Measurements from ENCODE around the gene IL4. TPM values are rescaled to one million over a fixed set of nuclear protein-coding genes. Genes with fewer than 3 reads are reported as not detected.

IL4 gene
- total RNA-seq, 1 experiment from 2014 or later = not detected

DNA sequence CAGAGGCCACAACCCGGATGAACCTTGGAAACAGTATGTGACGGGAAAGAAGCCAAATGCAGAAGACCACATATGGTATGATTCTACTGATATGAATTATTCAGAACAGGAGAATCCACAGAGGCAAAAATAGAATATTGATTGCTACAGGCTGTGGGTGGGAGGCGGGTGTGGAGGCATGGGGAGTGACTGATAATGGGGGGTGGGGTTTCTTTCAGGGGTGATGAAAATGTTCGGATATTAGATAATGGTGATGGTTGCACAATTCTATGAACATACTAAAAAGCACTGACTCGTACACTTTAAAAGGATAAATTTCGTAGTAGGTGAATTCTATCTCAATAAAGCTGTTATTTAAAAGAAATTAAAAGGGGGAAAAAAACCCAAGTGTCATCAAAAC lies 10.7 kb downstream of the IL4 start:
- TF ChIP-seq, protein P1, sequence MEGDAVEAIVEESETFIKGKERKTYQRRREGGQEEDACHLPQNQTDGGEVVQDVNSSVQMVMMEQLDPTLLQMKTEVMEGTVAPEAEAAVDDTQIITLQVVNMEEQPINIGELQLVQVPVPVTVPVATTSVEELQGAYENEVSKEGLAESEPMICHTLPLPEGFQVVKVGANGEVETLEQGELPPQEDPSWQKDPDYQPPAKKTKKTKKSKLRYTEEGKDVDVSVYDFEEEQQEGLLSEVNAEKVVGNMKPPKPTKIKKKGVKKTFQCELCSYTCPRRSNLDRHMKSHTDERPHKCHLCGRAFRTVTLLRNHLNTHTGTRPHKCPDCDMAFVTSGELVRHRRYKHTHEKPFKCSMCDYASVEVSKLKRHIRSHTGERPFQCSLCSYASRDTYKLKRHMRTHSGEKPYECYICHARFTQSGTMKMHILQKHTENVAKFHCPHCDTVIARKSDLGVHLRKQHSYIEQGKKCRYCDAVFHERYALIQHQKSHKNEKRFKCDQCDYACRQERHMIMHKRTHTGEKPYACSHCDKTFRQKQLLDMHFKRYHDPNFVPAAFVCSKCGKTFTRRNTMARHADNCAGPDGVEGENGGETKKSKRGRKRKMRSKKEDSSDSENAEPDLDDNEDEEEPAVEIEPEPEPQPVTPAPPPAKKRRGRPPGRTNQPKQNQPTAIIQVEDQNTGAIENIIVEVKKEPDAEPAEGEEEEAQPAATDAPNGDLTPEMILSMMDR (conservative IDR thresholded peaks at IDR 0.05) = no peak
- no peak for TF ChIP-seq EZH2 (IDR thresholded peaks at IDR 0.05; ENCODE audit: low read depth)
- Histone ChIP-seq H3K4me1 (replicated peaks; ENCODE audit: insufficient read depth) (no peaks in the 10 kb centered on the region), H3K27me3 (ENCODE audit: insufficient read depth, low read depth) (no peaks in the 10 kb centered on the region), H4K20me1 (ENCODE audit: insufficient read depth) (no peaks in the 10 kb centered on the region), H3K27ac (no peak overlapping the region), H3K9me3 (ENCODE audit: insufficient read depth, low read depth) (no peaks in the 10 kb centered on the region), H3K9me2 (ENCODE audit: insufficient read depth) (no peaks in the 10 kb centered on the region), H3K79me2 (ENCODE audit: low read depth) (no peaks in the 10 kb centered on the region), H3K4me3 (no peak overlapping the region), H2AFZ (no peak overlapping the region), H3F3A (ENCODE audit: insufficient read depth, low read depth) (no peaks in the 10 kb centered on the region), H3K4me2 (no peak overlapping the region), H3K36me3 (ENCODE audit: low read depth) (no peaks in the 10 kb centered on the region)
- intact Hi-C loops (cut with micrococcal nuclease; ENCODE audit: unreplicated experiment) = no loop called here
- DNase-seq = no peak
- ChIA-PET POLR2A (ENCODE audit: unreplicated experiment) (no interaction called here), CTCF (no interaction called here)
- no TSS peak for BruUV-seq (replicated peaks)

DNA sequence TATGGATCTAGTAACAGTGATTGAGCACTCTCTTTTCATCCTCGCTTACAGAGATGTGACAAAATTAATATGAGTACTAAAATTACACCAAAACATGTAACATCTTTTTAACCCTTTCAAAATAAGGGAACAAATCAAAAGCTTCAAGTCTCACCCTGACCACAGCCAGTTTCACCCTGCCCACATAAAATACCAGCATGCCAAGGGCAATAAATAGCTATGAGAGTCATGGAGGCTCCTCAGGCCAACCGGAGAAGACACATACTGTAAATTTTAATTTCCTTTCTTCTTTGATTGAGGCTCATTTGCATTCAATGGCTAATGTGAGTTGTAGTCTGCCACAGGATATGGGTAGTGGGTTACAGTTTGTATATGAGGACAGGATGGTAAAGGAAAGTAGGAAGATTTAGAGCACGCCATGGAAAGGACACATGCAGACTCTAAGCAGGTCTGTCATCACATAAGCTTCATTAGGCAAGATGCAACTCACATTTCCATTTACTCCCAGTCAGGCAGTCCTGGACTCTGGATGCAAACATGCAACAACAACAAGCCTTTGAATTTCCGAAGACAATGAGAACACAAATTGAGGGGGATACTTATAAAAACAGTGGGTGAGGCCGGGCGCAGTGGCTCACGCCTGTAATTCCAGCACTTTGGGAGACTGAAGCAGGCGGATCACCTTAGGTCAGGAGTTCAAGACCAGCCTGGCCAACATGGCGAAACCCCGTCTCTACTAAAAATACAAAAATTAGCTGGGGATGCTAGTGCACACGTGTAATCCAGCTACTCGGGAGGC lies 11.3 kb downstream of the IL4 start:
- Histone ChIP-seq H3K4me3 (no peak overlapping the region), H4K20me1 (ENCODE audit: insufficient read depth) (no peaks in the 10 kb centered on the region), H3K79me2 (ENCODE audit: low read depth) (no peaks in the 10 kb centered on the region), H3F3A (ENCODE audit: insufficient read depth, low read depth) (no peaks in the 10 kb centered on the region), H3K36me3 (ENCODE audit: low read depth) (no peaks in the 10 kb centered on the region), H3K9me3 (ENCODE audit: insufficient read depth, low read depth) (no peaks in the 10 kb centered on the region), H3K9me2 (ENCODE audit: insufficient read depth) (no peaks in the 10 kb centered on the region), H3K4me1 (replicated peaks; ENCODE audit: insufficient read depth) (no peaks in the 10 kb centered on the region), H3K27ac (no peak overlapping the region), H3K27me3 (ENCODE audit: insufficient read depth, low read depth) (no peaks in the 10 kb centered on the region), H3K4me2 (no peak overlapping the region), H2AFZ (no peak overlapping the region)
- no peak for TF ChIP-seq EZH2 (IDR thresholded peaks at IDR 0.05; ENCODE audit: low read depth)
- TF ChIP-seq, protein P1 (conservative IDR thresholded peaks at IDR 0.05) = no peak
- ChIA-PET POLR2A (ENCODE audit: unreplicated experiment) (no interaction called here), CTCF (no interaction called here)
- no peak for DNase-seq
- BruUV-seq (replicated peaks) = no TSS peak
- intact Hi-C loops (cut with micrococcal nuclease; ENCODE audit: unreplicated experiment) = no loop called here

DNA sequence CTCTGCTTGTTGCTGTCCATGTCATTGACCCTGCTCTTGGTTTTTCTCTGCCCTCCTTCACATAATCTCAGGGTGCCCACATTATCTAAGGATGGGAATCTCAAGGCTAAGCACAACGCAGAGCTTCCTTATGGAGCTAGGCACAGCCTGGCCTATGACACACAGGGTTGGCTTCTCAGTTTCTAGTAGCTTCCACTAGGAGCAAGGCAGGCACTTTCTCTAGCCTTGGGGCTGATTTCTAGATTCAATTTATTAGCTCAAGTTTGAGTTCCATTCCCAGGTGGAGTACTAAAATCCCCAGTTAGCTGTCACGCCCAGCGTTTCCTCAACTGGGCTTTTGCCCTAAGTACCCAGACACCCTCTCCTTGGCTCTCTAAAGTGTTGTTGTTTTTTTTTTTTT lies 12.4 kb downstream of the IL4 start:
- TF ChIP-seq, protein P1 (conservative IDR thresholded peaks at IDR 0.05) = no peak
- TF ChIP-seq EZH2 (IDR thresholded peaks at IDR 0.05; ENCODE audit: low read depth) = no peak
- ChIA-PET CTCF (interaction anchor here (0.6 to 0.7 kb wide), 2 partner anchors 44 to 151 kb away, joined by 3 to 5 read pairs; no protein-coding TSS in a partner anchor), POLR2A (ENCODE audit: unreplicated experiment) (no interaction called here)
- H3K4me1 ChIP-seq (replicated peaks; ENCODE audit: insufficient read depth) = no peaks in the 10 kb centered on the region
- no peak overlapping the region for H3K4me3 ChIP-seq
- BruUV-seq (replicated peaks) = no TSS peak
- H3F3A ChIP-seq (ENCODE audit: insufficient read depth, low read depth) = no peaks in the 10 kb centered on the region
- intact Hi-C loops (cut with micrococcal nuclease; ENCODE audit: unreplicated experiment) = no loop called here
- DNase-seq = no peak
- no peak overlapping the region for H3K27ac ChIP-seq
- no peaks in the 10 kb centered on the region for H3K36me3 ChIP-seq (ENCODE audit: low read depth)
- no peaks in the 10 kb centered on the region for H3K27me3 ChIP-seq (ENCODE audit: insufficient read depth, low read depth)
- no peaks in the 10 kb centered on the region for H4K20me1 ChIP-seq (ENCODE audit: insufficient read depth)
- no peak overlapping the region for H2AFZ ChIP-seq
- no peaks in the 10 kb centered on the region for H3K9me3 ChIP-seq (ENCODE audit: insufficient read depth, low read depth)
- no peaks in the 10 kb centered on the region for H3K79me2 ChIP-seq (ENCODE audit: low read depth)
- no peaks in the 10 kb centered on the region for H3K9me2 ChIP-seq (ENCODE audit: insufficient read depth)
- H3K4me2 ChIP-seq = no peak overlapping the region

Data from PC-9 (cell line).